HCT116 (cell line): ENCODE results near the gene RFPL3. TPM values are rescaled to one million over a fixed set of nuclear protein-coding genes. Genes with fewer than 3 reads are reported as not detected.

ENCODE experiments used
- ATAC-seq: fragments of 200-7000 bp; cut with Tn5 transposase; 2 replicates; pipeline ENCODE4 v1.9.1; 2020; ENCODE audit warnings: mild to moderate bottlenecking, moderate library complexity
- BruUV-seq: library from RNA; stranded (reverse); fragments of 400-500 nt; replicated peaks from 2 replicates; lab custom pipeline; 2021; lab: Mats Ljungman, UMichigan
- CTCF ChIA-PET: fragments of 300-600 bp; sonication (Branson Sonifier 250); formaldehyde crosslinking; loops from one replicate; lab custom pipeline; 2021; ENCODE audit warnings: antibody characterized with exemption; lab: Charles Lee
- POLR2A ChIA-PET: fragments of 300-600, 350-600 bp; sonication (Branson Sonifier 250); formaldehyde crosslinking; loops from one replicate; lab custom pipeline; 2021; ENCODE audit warnings: antibody characterized with exemption; lab: Charles Lee
- RAD21 ChIA-PET, 2 experiments: fragments of 300-600 bp; sonication (Branson Sonifier 250); formaldehyde crosslinking; loops; one replicate each; lab custom pipeline; 2023; ENCODE audit warnings: low total read pairs in 2 of 2; ENCODE audit not compliant: uncharacterized antibody in 2 of 2, unreplicated experiment in 2 of 2, low non-redundant PET in 1 of 2; lab: Charles Lee
- DNase-seq: peaks from one replicate; pipeline ENCODE4 v3.0.0-alpha.2; 2010; ENCODE audit warnings: low read depth, low spot score
- H2AFZ ChIP-seq: fragments of 200-600 bp; shearing (Covaris generic), sonication (generic); 2 replicates; pipeline ENCODE4 v1.6.1; 2017; ENCODE audit warnings: low read depth, mixed run types, mixed read lengths, antibody characterized with exemption, low read length; ENCODE audit not compliant: poor library complexity, severe bottlenecking
- H3K27ac ChIP-seq: 2 replicates; pipeline ENCODE4 v1.5.1; 2012; ENCODE audit warnings: low read depth, low read length
- H3K27me3 ChIP-seq: fragments of 200-600 bp; sonication (generic); 2 replicates; pipeline ENCODE4 v1.6.1; 2016; ENCODE audit warnings: mixed run types, low read length, mixed read lengths; ENCODE audit not compliant: insufficient read depth
- H3K36me3 ChIP-seq, 2 experiments: fragments of 200-500 bp in 1 of 2; fragments of 200-600 bp in 1 of 2; sonication (Bioruptor generic) in 1 of 2; sonication (generic) in 1 of 2; 2 replicates each; pipeline versions ENCODE4 v1.5.1 to v1.6.1; 2014 to 2016; ENCODE audit warnings: low read length in 2 of 2, inconsistent platforms in 1 of 2, mixed read lengths in 1 of 2, mixed run types in 1 of 2; ENCODE audit not compliant: insufficient read depth in 2 of 2, control insufficient read depth in 1 of 2
- H3K4me1 ChIP-seq, 2 experiments: fragments of 200-600 bp in 1 of 2; sonication (generic) in 1 of 2; 2 replicates each; pipeline versions ENCODE4 v1.5.1 to v1.6.1; 2012 to 2017; ENCODE audit warnings: low read length in 2 of 2, inconsistent platforms in 1 of 2, mild to moderate bottlenecking in 1 of 2, mixed read lengths in 1 of 2, mixed run types in 1 of 2, moderate library complexity in 1 of 2; ENCODE audit not compliant: insufficient read depth in 2 of 2, control insufficient read depth in 1 of 2
- H3K4me2 ChIP-seq: fragments of 200-600 bp; sonication (generic); 2 replicates; pipeline ENCODE4 v1.6.1; 2017; ENCODE audit warnings: mixed run types, low read length, mixed read lengths
- H3K4me3 ChIP-seq, 2 experiments: fragments of 200-600 bp in 1 of 2; sonication (generic) in 1 of 2; replicated peaks in 1 of 2; 2 replicates each; pipeline ENCODE4 v1.5.1; 2011 to 2016; ENCODE audit warnings: low read length in 2 of 2, control low read depth in 1 of 2, low read depth in 1 of 2, mild to moderate bottlenecking in 1 of 2, mixed read lengths in 1 of 2, mixed run types in 1 of 2
- H3K79me2 ChIP-seq: fragments of 200-600 bp; sonication (generic); 2 replicates; pipeline ENCODE4 v1.6.1; 2017; ENCODE audit warnings: mild to moderate bottlenecking, mixed run types, low read length, moderate library complexity, mixed read lengths; ENCODE audit not compliant: insufficient read depth
- H3K9ac ChIP-seq: fragments of 200-600 bp; sonication (generic); 2 replicates; pipeline ENCODE4 v1.6.1; 2016; ENCODE audit warnings: low read length, mixed read lengths
- H3K9me2 ChIP-seq: fragments of 200-600 bp; sonication (generic), shearing (Covaris generic); 2 replicates; pipeline ENCODE4 v1.6.1; 2017; ENCODE audit warnings: mixed run types, mild to moderate bottlenecking, moderate library complexity; ENCODE audit not compliant: insufficient read depth
- H3K9me3 ChIP-seq, 2 experiments: fragments of 200-500 bp in 1 of 2; fragments of 200-600 bp in 1 of 2; sonication (Bioruptor generic) in 1 of 2; sonication (generic) in 1 of 2; 2 replicates each; pipeline ENCODE4 v1.6.1; 2014 to 2017; ENCODE audit warnings: low read length in 2 of 2, mixed read lengths in 2 of 2, inconsistent platforms in 1 of 2, low read depth in 1 of 2, mild to moderate bottlenecking in 1 of 2, mixed run types in 1 of 2, moderate library complexity in 1 of 2; ENCODE audit not compliant: control insufficient read depth in 1 of 2, insufficient read depth in 1 of 2
- H4K20me1 ChIP-seq: fragments of 200-600 bp; sonication (generic), shearing (Covaris generic); 2 replicates; pipeline ENCODE4 v1.6.1; 2017; ENCODE audit warnings: mixed run types, mild to moderate bottlenecking, moderate library complexity; ENCODE audit not compliant: insufficient read depth
- CEBPB ChIP-seq: IDR thresholded peaks from 2 replicates; pipeline ENCODE4 v1.6.1; 2012; ENCODE audit warnings: low read depth
- CTCF ChIP-seq, 3 experiments: fragments of 200-600 bp in 1 of 3; sonication (generic) in 1 of 3; IDR thresholded peaks in 2 of 3; conservative IDR thresholded peaks in 1 of 3; 2 replicates each; pipeline ENCODE4 v1.5.1; 2012 to 2017; ENCODE audit warnings: low read depth in 2 of 3, low read length in 2 of 3, antibody characterized with exemption in 1 of 3, borderline replicate concordance in 1 of 3, control low read depth in 1 of 3, mild to moderate bottlenecking in 1 of 3, mixed read lengths in 1 of 3, mixed run types in 1 of 3, moderate library complexity in 1 of 3; ENCODE audit not compliant: insufficient read depth in 1 of 3
- ELF1 ChIP-seq: IDR thresholded peaks from 2 replicates; pipeline ENCODE4 v1.6.1; 2012; ENCODE audit warnings: low read depth, borderline replicate concordance
- FOSL1 ChIP-seq: IDR thresholded peaks from 2 replicates; pipeline ENCODE4 v1.6.1; 2012; ENCODE audit warnings: low read depth
- JUND ChIP-seq: IDR thresholded peaks from 2 replicates; pipeline ENCODE4 v1.6.1; 2012
- POLR2AphosphoS5 ChIP-seq: IDR thresholded peaks from 2 replicates; pipeline ENCODE4 v1.6.1; 2011; ENCODE audit warnings: mild to moderate bottlenecking, low read depth, low read length, moderate library complexity
- RAD21 ChIP-seq: IDR thresholded peaks from 2 replicates; pipeline ENCODE4 v1.6.1; 2012; ENCODE audit warnings: low read depth, mild to moderate bottlenecking
- REST ChIP-seq: IDR thresholded peaks from 2 replicates; pipeline ENCODE4 v1.6.1; 2012; ENCODE audit warnings: low read depth
- SIN3A ChIP-seq: IDR thresholded peaks from 2 replicates; pipeline ENCODE4 v1.6.1; 2012; ENCODE audit warnings: low read depth
- SP1 ChIP-seq: IDR thresholded peaks from 2 replicates; pipeline ENCODE4 v1.6.1; 2012; ENCODE audit warnings: low read depth
- TCF7L2 ChIP-seq: IDR thresholded peaks from 2 replicates; pipeline ENCODE4 v1.7.0; 2011; ENCODE audit warnings: borderline replicate concordance, inconsistent platforms; ENCODE audit not compliant: insufficient read depth, insufficient read length; ENCODE audit errors: extremely low read depth
- YY1 ChIP-seq: IDR thresholded peaks from 2 replicates; pipeline ENCODE4 v1.6.1; 2011; ENCODE audit warnings: low read length, low read depth, moderate library complexity, mild to moderate bottlenecking; ENCODE audit not compliant: insufficient replicate concordance; ENCODE audit errors: extremely low read depth
- ZNF274 ChIP-seq: fragments of 200-500 bp; sonication (Bioruptor generic); IDR thresholded peaks from 2 replicates; pipeline ENCODE4 v1.6.1; 2014; ENCODE audit warnings: mild to moderate bottlenecking, low read depth, low read length, inconsistent platforms
- intact Hi-C: fragments of 100-400 bp; cut with micrococcal nuclease; formaldehyde crosslinking; loops from 2 replicates; pipeline ENCODE4 v1.10.0; 2022
- total RNA-seq: library from RNA; stranded (reverse); gene quantifications from one replicate; pipeline ENCODE4 v1.2.1, GENCODE V29; 2021; ENCODE audit not compliant: unreplicated experiment
- TF ChIP-seq, protein P1 (sequence below): IDR thresholded peaks from 2 replicates; pipeline ENCODE4 v1.6.1; 2012

Gene RFPL3
- total RNA-seq, 1 experiment from 2014 or later, result not detected

DNA sequence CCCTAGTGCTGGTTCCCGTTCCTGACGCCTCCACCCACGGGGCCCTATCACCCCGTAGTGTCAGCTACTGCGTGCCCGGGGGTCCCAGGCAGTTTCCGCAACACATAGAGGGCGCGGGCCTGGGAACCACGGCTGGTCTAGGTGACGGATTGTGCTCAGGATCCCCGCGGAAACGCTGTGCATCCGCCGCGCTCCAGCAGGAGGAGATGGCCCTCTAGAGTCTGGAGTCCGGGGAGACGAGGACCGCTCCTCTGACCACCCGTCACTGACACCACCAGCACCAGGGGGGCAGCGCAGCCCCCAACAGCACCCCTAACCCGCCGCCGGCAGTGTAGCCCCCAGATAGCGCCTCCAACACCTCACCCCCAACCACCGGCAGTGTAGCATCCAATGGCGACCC lies 4.4 kb upstream of the RFPL3 start:
- ChIA-PET CTCF (no interaction called here), RAD21 (no interaction called here), POLR2A (no interaction called here)
- H3K4me1 ChIP-seq, result peaks cover 0 to 6% of the 10 kb centered on the region in 2 experiments; a peak in 1 of 4 replicates
- no peak overlapping the region for H3K9ac ChIP-seq
- H3K27ac ChIP-seq, result no peak overlapping the region
- no peaks in the 10 kb centered on the region for H4K20me1 ChIP-seq
- no TSS peak for BruUV-seq
- DNase-seq, result no peak
- intact Hi-C loops, result no loop called here
- H3K9me2 ChIP-seq, result no peaks in the 10 kb centered on the region
- H3K4me2 ChIP-seq, result no peak overlapping the region
- H2AFZ ChIP-seq, result no peak overlapping the region
- H3K36me3 ChIP-seq, result no peaks in the 10 kb centered on the region
- ATAC-seq, result no peak
- no peaks in the 10 kb centered on the region for H3K9me3 ChIP-seq
- H3K79me2 ChIP-seq, result no peaks in the 10 kb centered on the region
- TF ChIP-seq SP1 (no peak), REST (no peak), TCF7L2 (no peak), RAD21 (no peak), ZNF274 (no peak), YY1 (no peak), FOSL1 (no peak), ELF1 (no peak), CEBPB (no peak), SIN3A (no peak), CTCF (IDR thresholded peaks at IDR 0.05 in 2 of 3, conservative IDR thresholded peaks at IDR 0.05 in 1 of 3; ENCODE audit: borderline replicate concordance in 1 of 3, insufficient read depth in 1 of 3, low read depth in 2 of 3, low read length in 2 of 3) (no peak), POLR2AphosphoS5 (no peak), JUND (no peak)
- TF ChIP-seq, protein P1, sequence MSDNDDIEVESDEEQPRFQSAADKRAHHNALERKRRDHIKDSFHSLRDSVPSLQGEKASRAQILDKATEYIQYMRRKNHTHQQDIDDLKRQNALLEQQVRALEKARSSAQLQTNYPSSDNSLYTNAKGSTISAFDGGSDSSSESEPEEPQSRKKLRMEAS, result no peak
- H3K4me3 ChIP-seq, result no peak overlapping the region
- H3K27me3 ChIP-seq, result no peaks in the 10 kb centered on the region
